Fibroblast of lung (primary cell): ENCODE measurements around the gene DDIT4. TPM values are rescaled to one million over a fixed set of nuclear protein-coding genes. Genes with fewer than 3 reads are reported as not detected.
"Not testable (repeated sequence)": the region's sequence is repeated elsewhere in the genome, so short reads cannot be mapped to it uniquely, and the experiment has no call there.

Experiments used
- DNase-seq, 2 donors: peaks; one replicate each; pipeline versions ENCODE4 v3.0.0 to v3.0.0-alpha.2; 2010; ENCODE audit warnings: low read depth in 2 of 2
- H2AFZ ChIP-seq: 2 replicates; pipeline ENCODE4 v1.5.1; 2012; ENCODE audit warnings: low read length, control low read depth, inconsistent platforms
- H3K27ac ChIP-seq: 2 replicates; pipeline ENCODE4 v1.5.1; 2011; ENCODE audit warnings: low read length, control low read depth; ENCODE audit not compliant: insufficient read depth
- H3K27me3 ChIP-seq: 2 replicates; pipeline ENCODE4 v1.5.1; 2011; ENCODE audit warnings: mild to moderate bottlenecking, low read length; ENCODE audit not compliant: control insufficient read depth, insufficient read depth
- H3K36me3 ChIP-seq: 2 replicates; pipeline ENCODE4 v1.5.1; 2011; ENCODE audit warnings: low read length; ENCODE audit not compliant: control insufficient read depth, insufficient read depth
- H3K4me1 ChIP-seq: 2 replicates; pipeline ENCODE4 v1.5.1; 2011; ENCODE audit warnings: low read length; ENCODE audit not compliant: control insufficient read depth, insufficient read depth; ENCODE audit errors: extremely low read depth
- H3K4me2 ChIP-seq: 2 replicates; pipeline ENCODE4 v1.5.1; 2011; ENCODE audit warnings: low read length, control low read depth; ENCODE audit not compliant: insufficient read depth; ENCODE audit errors: extremely low read depth
- H3K4me3 ChIP-seq, 4 experiments: fragments of 200-600 bp in 1 of 4; sonication (generic) in 1 of 4; replicated peaks in 1 of 4; 2 replicates each; pipeline ENCODE4 v1.5.1; 2011 to 2016; ENCODE audit warnings: low read length in 4 of 4, low read depth in 3 of 4, mild to moderate bottlenecking in 3 of 4, control low read depth in 2 of 4, inconsistent platforms in 1 of 4, mixed read lengths in 1 of 4; ENCODE audit not compliant: insufficient read depth in 1 of 4; ENCODE audit errors: control extremely low read depth in 1 of 4
- H3K79me2 ChIP-seq: 2 replicates; pipeline ENCODE4 v1.5.1; 2012; ENCODE audit warnings: mild to moderate bottlenecking, low read length, inconsistent platforms; ENCODE audit not compliant: control insufficient read depth, insufficient read depth
- H3K9ac ChIP-seq: 2 replicates; pipeline ENCODE4 v1.5.1; 2011; ENCODE audit warnings: mild to moderate bottlenecking, low read length, control low read depth; ENCODE audit not compliant: insufficient read depth
- H3K9me3 ChIP-seq: 2 replicates; pipeline ENCODE4 v1.5.1; 2012; ENCODE audit warnings: low read depth, low read length; ENCODE audit not compliant: control insufficient read depth, insufficient read depth
- H4K20me1 ChIP-seq: 2 replicates; pipeline ENCODE4 v1.5.1; 2011; ENCODE audit warnings: low read length; ENCODE audit not compliant: control insufficient read depth, insufficient read depth; ENCODE audit errors: extremely low read depth
- CTCF ChIP-seq, 2 donors: IDR thresholded peaks in 1 of 2; conservative IDR thresholded peaks in 1 of 2; 1 replicate in 1 of 2; 2 replicates in 1 of 2; pipeline ENCODE4 v1.5.1; 2011 to 2012; ENCODE audit warnings: low read length in 2 of 2, control low read depth in 1 of 2, inconsistent platforms in 1 of 2, low read depth in 1 of 2, mild to moderate bottlenecking in 1 of 2
- EZH2 ChIP-seq: IDR thresholded peaks from 2 replicates; pipeline ENCODE4 v1.5.1; 2012; ENCODE audit warnings: low read length, control low read depth, mild to moderate bottlenecking; ENCODE audit errors: missing control alignments
- polyA plus RNA-seq, 2 donors: library from polyadenylated mRNA; depleted of rRNA in 1 of 2; stranded (reverse) in 1 of 2; unstranded in 1 of 2; fragments of >200 nt; gene quantifications; 2 replicates each; pipeline ENCODE4 v1.2.1, GENCODE V29; 2011 to 2012; ENCODE audit warnings: missing spikeins in 1 of 2
- total RNA-seq: library from RNA; depleted of rRNA; stranded (reverse); fragments of >200 nt; gene quantifications from 2 replicates; pipeline ENCODE4 v1.2.1, GENCODE V29; 2014

DDIT4 gene
- total and polyA plus RNA-seq, 2 donors (not counting 1 experiment from before 2014, with no cell fraction given), result 51.3 to 662 TPM

- Histone ChIP-seq H2AFZ (no peak overlapping the region), H3K4me3 (no peak overlapping the region), H3K4me1 (peaks cover 7% of the 10 kb centered on the region), H3K9me3 (no peaks in the 10 kb centered on the region), H3K4me2 (no peak overlapping the region), H4K20me1 (no peaks in the 10 kb centered on the region), H3K36me3 (no peaks in the 10 kb centered on the region), H3K9ac (no peak overlapping the region), H3K27ac (no peak overlapping the region), H3K27me3 (no peaks in the 10 kb centered on the region), H3K79me2 (no peaks in the 10 kb centered on the region)
- TF ChIP-seq EZH2 (no peak), CTCF (conservative IDR thresholded peaks at IDR 0.05 in 1 of 2, IDR thresholded peaks at IDR 0.05 in 1 of 2; ENCODE audit: low read depth in 1 of 2, low read length in 2 of 2) (no peak)
- no peak for DNase-seq
Measured at GRCh38 chr10:72303424-72304128, 29.9 kb downstream of the DDIT4 start.

GRCh38 chr10:72306215-72306760 is 32.6 kb downstream of the DDIT4 start:
- no peak overlapping the region for H3K4me3 ChIP-seq
- H3K4me1 ChIP-seq, result peaks cover 25% of the 10 kb centered on the region
- no peaks in the 10 kb centered on the region for H3K79me2 ChIP-seq
- no peak overlapping the region for H3K9ac ChIP-seq
- no peak for DNase-seq
- H3K4me2 ChIP-seq, result no peak overlapping the region
- H3K27me3 ChIP-seq, result no peaks in the 10 kb centered on the region
- TF ChIP-seq CTCF (conservative IDR thresholded peaks at IDR 0.05 in 1 of 2, IDR thresholded peaks at IDR 0.05 in 1 of 2; ENCODE audit: low read depth in 1 of 2, low read length in 2 of 2) (no peak), EZH2 (no peak)
- H3K36me3 ChIP-seq, result no peaks in the 10 kb centered on the region
- H4K20me1 ChIP-seq, result no peaks in the 10 kb centered on the region
- no peak overlapping the region for H2AFZ ChIP-seq
- no peaks in the 10 kb centered on the region for H3K9me3 ChIP-seq
- H3K27ac ChIP-seq, result no peak overlapping the region

- not testable (repeated sequence) for H2AFZ ChIP-seq, DNase-seq, H3K9me3 ChIP-seq
Measured at GRCh38 chr10:72307711-72308110, 34.0 kb downstream of the DDIT4 start.

More at GRCh38 chr10:72307711-72308110, 34.0 kb downstream of the DDIT4 start:
- H3K27ac ChIP-seq, H3K79me2 ChIP-seq, H3K4me2 ChIP-seq, H3K4me3 ChIP-seq, H3K36me3 ChIP-seq, H3K9ac ChIP-seq, H3K27me3 ChIP-seq, H4K20me1 ChIP-seq: not testable (repeated sequence)
- peaks cover 25% of the 10 kb centered on the region for H3K4me1 ChIP-seq
